GM12891 (cell line): Measurements from ENCODE around the gene LRRIQ4.
A peak's percentile ranks its signal among the peaks of the same experiment; 100 is the strongest.

Experiments used
- DNase-seq: peaks from one replicate; pipeline ENCODE4 v3.0.0; 2011; ENCODE audit warnings: low spot score; ENCODE audit not compliant: insufficient read length
- FAIRE-seq: peaks from 2 replicates; lab custom pipeline; 2011; peaks lifted over from hg19 to GRCh38; lab: Jason Lieb, UNC
- PAX5 ChIP-seq: IDR thresholded peaks from 2 replicates; pipeline ENCODE4 v1.6.1; 2011; ENCODE audit warnings: low read length, moderate library complexity, mild to moderate bottlenecking; ENCODE audit not compliant: insufficient read depth, severe bottlenecking
- POLR2A ChIP-seq: IDR thresholded peaks from 2 replicates; pipeline ENCODE4 v1.6.1; 2011; ENCODE audit warnings: low read depth, low read length, control low read depth
- POLR2AphosphoS5 ChIP-seq: IDR thresholded peaks from 2 replicates; pipeline ENCODE4 v1.6.1; 2011; ENCODE audit warnings: low read depth, low read length, control low read depth
- POU2F2 ChIP-seq: IDR thresholded peaks from 2 replicates; pipeline ENCODE4 v1.6.1; 2011; ENCODE audit warnings: low read depth, mild to moderate bottlenecking, control low read depth, low read length, moderate library complexity
- SPI1 ChIP-seq: IDR thresholded peaks from 2 replicates; pipeline ENCODE4 v1.6.1; 2011; ENCODE audit warnings: low read depth, low read length, control low read depth
- TAF1 ChIP-seq: IDR thresholded peaks from 2 replicates; pipeline ENCODE4 v1.6.1; 2011; ENCODE audit warnings: low read depth, low read length, control low read depth

LRRIQ4 gene

DNA sequence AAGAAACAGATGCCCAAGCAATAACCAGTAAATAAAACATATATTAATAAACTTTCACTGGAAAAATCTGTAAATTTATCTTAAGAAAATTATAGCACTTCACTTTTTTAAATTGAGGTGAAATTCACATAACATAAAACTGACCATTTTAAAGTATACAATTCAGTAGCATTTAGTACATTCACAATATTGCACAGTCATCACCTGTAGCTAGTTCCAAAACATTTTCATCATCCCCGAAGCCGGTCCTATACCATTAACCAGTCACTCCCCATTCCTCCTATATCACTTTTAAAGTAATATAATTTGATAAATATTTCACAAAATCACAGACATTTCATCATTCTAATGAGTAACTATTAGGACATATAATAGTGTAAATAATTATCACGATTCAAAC is 8.0 kb upstream of the LRRIQ4 start:
- DNase-seq (no peak), FAIRE-seq (no peak)
- TF ChIP-seq POLR2A = no peak
- TF ChIP-seq POLR2AphosphoS5 = no peak
- no peak for TF ChIP-seq SPI1
- TF ChIP-seq TAF1 = no peak
- no peak for TF ChIP-seq POU2F2
- no peak for TF ChIP-seq PAX5

DNA sequence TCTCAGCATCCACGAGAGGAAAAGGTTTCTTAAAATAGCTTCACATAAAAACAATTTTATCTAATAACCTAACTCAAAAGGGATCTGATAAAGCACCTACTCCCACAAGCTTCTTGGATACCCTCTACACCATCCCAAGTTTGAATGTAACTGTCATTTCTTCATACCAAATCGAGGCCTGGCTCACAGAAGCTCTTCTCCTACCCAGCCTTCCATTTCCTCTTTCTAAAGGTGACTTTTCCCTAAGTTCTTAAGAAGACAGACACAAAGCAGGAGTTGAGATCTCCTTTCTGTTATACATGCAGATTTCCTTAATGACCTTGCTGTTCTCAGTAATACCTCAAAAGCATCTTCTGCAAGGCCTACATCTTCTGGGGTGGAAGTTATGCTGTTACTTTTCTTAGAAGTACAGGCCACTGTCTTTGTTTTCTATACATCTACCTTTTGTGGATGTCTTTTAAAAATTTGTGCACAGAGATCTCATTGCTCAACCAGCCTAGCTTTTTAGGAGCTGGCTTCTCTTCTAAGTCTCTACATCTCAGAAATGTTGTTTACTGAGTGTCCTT is 3.4 kb upstream of the LRRIQ4 start:
- TF ChIP-seq POLR2A = no peak
- TF ChIP-seq SPI1 = peak; percentile 54
- no peak for FAIRE-seq

DNA sequence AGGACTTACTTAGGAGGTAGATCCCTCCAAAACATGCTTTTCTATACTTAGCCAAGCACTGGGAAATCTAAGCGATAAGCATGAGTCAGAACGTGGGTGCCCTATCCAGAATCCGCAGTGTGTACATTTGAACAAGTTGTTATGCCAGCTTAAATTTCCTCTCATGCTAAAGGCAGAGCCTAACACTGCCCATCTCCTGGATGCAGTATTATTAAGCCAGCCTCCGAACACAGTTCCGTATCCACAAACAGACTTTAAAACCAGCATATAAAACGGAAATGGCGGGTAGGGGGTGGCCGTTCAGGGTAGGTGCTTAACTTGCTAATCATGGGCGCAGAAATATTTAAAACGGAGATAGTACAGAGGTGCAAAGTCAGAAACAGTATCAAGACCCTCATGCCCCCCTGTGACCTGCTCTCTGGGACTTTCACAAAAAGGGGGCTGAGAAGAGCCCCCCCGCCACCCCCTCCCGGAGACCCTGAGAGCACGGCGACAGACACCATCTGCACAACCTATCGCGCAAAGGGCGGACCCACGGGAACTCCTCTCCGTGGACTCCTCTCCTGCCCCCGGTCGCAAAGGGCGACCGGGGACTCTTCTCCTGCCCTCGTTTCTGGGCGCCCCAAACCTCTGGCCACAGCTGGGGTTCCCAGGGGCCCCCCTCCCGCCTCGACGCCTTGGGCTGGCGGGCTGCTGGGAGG is 889 bp upstream of the LRRIQ4 start:
- no peak for DNase-seq
- TF ChIP-seq SPI1 = peak; percentile 46; the same call in 1 of the 2 replicates
- no peak for TF ChIP-seq POU2F2
- 0 out of 2 replicates have a peak, but pooled peaks have one; percentile 10 for TF ChIP-seq POLR2AphosphoS5
- no peak for TF ChIP-seq POLR2A
- peak; percentile 13; the same call in 1 of the 2 replicates for TF ChIP-seq TAF1
- TF ChIP-seq PAX5 = no peak
- FAIRE-seq = no peak

More for the DNA sequence above, 3.4 kb upstream of the LRRIQ4 start:
- DNase-seq = no peak

DNA sequence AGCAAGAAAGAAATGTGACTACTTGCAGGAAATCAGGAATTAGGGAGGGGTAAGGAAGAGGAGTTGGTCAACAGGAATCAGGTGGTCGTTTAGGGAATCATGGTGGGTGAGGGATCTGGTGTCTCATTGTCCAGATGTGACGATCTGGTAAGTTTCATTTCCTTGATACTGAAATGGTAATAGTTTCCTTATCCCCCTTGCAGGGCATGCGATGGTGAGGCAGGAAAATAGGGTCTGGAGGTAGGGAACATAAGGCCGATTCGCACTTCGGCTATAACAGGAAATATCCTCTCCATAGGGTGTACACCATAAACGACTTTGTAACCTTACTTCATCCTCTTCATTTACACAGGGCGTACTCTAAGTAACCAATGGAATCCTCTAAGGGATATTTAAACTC is 608 bp downstream of the LRRIQ4 start:
- no peak for TF ChIP-seq PAX5
- TF ChIP-seq POU2F2 = no peak
- no peak for TF ChIP-seq SPI1
- TF ChIP-seq POLR2AphosphoS5 = no peak
- TF ChIP-seq TAF1 = no peak
- no peak for TF ChIP-seq POLR2A
- no peak for DNase-seq
- no peak for FAIRE-seq

DNA sequence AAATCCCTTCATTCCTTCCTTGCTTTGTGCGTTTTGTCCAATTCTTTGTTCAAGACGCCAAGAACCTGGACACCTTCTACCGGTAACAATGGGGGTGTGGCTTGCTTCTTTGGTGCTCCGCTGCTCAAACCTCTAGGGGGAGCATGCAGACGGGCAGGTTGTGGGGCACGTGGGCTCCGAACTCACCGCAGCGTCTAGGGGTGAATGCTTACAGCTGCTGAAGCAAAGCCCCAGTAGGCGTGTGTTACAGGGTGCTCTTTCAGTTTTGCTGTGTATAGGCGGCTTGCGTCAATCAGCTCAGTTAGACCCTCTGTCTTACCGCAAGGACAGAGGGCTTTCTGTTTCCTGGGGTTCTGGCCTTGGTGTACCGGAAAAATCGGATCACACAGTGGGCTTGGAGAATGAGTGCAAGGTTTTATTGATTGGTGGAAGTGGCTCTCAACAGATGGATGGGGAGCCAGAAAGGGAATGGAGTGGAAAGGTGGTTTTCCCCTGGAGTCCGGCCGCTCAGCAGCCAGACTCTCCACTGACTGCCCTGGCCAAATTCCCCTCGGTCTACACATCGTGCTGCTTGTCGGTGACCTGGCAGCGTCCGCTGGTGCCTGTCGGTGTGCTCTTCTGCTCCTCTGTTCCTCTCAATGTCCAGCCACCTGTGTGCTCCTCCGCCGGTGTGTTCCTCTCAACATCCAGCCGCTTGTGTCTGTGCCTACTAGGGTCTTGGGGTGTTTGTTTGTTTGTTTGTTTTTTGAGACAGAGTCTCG is 1.3 kb downstream of the LRRIQ4 start:
- DNase-seq = peak; percentile 31
- no peak for FAIRE-seq
- TF ChIP-seq TAF1 (peak; percentile 59; the same call in 1 of the 2 replicates), SPI1 (no peak), POLR2AphosphoS5 (peak; percentile 72), POLR2A (peak; percentile 80; the same call in 1 of the 2 replicates), PAX5 (peak; percentile 64), POU2F2 (peak; percentile 82; the same call in 1 of the 2 replicates)

DNA sequence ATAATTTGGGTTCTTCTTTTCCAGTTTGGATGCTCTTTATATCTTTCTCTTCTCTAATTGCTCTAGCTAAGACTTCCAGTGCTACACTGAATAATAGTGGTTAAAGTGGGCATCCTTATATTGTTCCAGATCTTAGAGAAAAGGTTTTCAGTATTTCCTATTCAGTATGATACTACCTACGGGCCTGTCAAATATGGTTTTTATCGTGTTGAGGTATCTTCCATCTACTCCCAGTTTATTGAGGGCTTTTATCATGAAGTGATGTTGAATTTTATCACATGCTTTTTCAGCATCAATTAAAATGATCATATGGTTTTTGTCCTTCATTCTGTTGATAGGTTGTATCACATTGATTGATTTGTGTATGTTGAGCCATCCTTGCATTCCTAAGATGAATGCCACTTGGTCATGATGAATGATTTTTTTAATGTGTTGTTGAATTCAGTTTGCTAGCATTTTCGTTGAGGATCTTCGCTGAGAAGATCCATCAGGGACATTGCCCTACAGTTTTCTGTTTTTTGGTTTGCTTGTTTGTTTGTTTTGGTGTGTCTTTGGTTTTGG is 3.0 kb downstream of the LRRIQ4 start:
- TF ChIP-seq TAF1 = no peak
- no peak for DNase-seq
- FAIRE-seq = no peak

DNA sequence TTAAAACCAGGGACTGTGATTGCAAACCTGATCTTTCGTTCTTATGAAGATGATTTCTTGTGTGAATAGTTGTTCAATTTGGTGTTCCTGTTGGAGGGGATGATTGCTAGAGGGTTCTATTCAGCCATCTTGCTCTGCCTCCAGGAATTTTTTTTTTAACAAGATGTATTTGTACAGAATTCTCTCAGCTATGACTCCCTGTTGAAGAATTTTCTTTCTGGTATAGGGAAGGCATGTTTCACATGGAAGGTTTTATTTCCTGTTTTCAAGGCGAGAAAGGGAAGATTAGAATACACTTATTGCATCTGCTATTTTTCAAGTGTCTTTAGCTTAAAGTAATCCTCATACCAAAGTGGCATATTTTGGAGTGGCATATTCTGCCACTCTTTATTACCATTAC is 5.6 kb downstream of the LRRIQ4 start:
- TF ChIP-seq PAX5 = no peak
- TF ChIP-seq POLR2A = no peak
- TF ChIP-seq POU2F2 = no peak
- no peak for TF ChIP-seq SPI1
- TF ChIP-seq POLR2AphosphoS5 = no peak
- TF ChIP-seq TAF1 = no peak
- FAIRE-seq (no peak), DNase-seq (no peak)

DNA sequence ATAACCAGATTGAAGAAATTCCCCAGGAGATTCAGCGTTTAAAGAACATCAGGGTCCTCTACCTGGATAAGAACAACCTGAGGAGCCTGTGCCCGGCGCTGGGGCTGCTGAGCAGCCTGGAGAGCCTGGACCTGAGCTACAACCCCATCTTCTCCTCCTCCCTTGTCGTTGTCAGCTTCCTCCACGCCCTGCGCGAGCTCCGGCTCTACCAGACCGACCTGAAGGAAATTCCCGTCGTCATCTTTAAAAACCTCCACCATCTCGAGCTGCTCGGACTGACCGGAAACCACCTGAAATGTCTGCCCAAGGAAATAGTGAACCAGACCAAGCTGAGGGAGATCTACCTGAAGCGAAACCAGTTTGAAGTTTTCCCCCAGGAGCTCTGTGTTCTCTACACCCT is 9.4 kb downstream of the LRRIQ4 start:
- DNase-seq = no peak
- FAIRE-seq = no peak

DNA sequence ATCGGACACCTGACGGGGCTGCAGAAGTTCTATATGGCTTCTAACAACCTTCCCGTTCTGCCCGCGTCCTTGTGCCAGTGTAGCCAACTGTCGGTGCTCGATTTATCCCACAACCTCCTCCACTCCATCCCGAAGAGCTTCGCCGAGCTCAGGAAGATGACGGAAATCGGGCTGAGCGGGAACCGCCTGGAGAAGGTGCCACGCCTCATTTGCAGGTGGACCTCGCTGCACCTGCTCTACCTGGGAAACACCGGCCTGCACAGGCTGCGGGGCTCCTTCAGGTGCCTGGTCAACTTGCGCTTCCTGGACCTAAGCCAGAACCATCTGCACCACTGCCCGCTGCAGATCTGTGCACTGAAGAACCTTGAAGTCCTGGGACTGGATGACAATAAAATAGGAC is 9.9 kb downstream of the LRRIQ4 start:
- TF ChIP-seq PAX5 (no peak), POLR2AphosphoS5 (no peak), TAF1 (no peak), POU2F2 (no peak), POLR2A (no peak), SPI1 (no peak)
- DNase-seq (no peak), FAIRE-seq (no peak)

More for the DNA sequence above, 9.4 kb downstream of the LRRIQ4 start:
- TF ChIP-seq SPI1 = no peak
- no peak for TF ChIP-seq POU2F2
- TF ChIP-seq POLR2A = no peak
- no peak for TF ChIP-seq PAX5
- no peak for TF ChIP-seq TAF1
- no peak for TF ChIP-seq POLR2AphosphoS5
